ENCODE results near the gene CLEC16A.

The CLEC16A gene

GRCh38 chr16:11088074-11088730, 143.8 kb downstream of the CLEC16A start:
- DNase-seq (ENCODE audit: low spot score): no peak
- no peak for TF ChIP-seq CTCF (IDR thresholded peaks at IDR 0.05; ENCODE audit: extremely low read depth, missing control alignments)

- no peak for TF ChIP-seq CTCF (IDR thresholded peaks at IDR 0.05; ENCODE audit: extremely low read depth, missing control alignments)
- DNase-seq (ENCODE audit: low spot score): no peak
Observed at GRCh38 chr16:11088831-11089230, 144.5 kb downstream of the CLEC16A start.

GRCh38 chr16:11089504-11090124, 145.2 kb downstream of the CLEC16A start:
- no peak for TF ChIP-seq CTCF (IDR thresholded peaks at IDR 0.05; ENCODE audit: extremely low read depth, missing control alignments)
- no peak for DNase-seq (ENCODE audit: low spot score)

- no peak for DNase-seq (ENCODE audit: low spot score)
- TF ChIP-seq CTCF (IDR thresholded peaks at IDR 0.05; ENCODE audit: extremely low read depth, missing control alignments): no peak
Observed at GRCh38 chr16:11090232-11090631, 145.9 kb downstream of the CLEC16A start.

- no peak for DNase-seq (ENCODE audit: low spot score)
- TF ChIP-seq CTCF (IDR thresholded peaks at IDR 0.05; ENCODE audit: extremely low read depth, missing control alignments): no peak
Observed at GRCh38 chr16:11091021-11091785, 146.8 kb downstream of the CLEC16A start.

GRCh38 chr16:11092788-11093571, 148.6 kb downstream of the CLEC16A start:
- no peak for DNase-seq (ENCODE audit: low spot score)
- TF ChIP-seq CTCF (IDR thresholded peaks at IDR 0.05; ENCODE audit: extremely low read depth, missing control alignments): no peak

All from GM20000 (cell line).